H1 (cell line): ENCODE data around the gene PI4K2A. TPM values are rescaled to one million over a fixed set of nuclear protein-coding genes. Genes with fewer than 3 reads are reported as not detected.

ENCODE experiments used
- CTCF ChIA-PET: fragments of 300-600 bp; sonication (Branson Sonifier 250); formaldehyde crosslinking; loops from one replicate; lab custom pipeline; 2021; ENCODE audit not compliant: partially characterized antibody; lab: Charles Lee
- POLR2A ChIA-PET: fragments of 300-600 bp; sonication (Branson Sonifier 250); formaldehyde crosslinking; loops from one replicate; lab custom pipeline; 2021; ENCODE audit warnings: inconsistent platforms; ENCODE audit not compliant: partially characterized antibody; lab: Charles Lee
- DNase-seq, 2 experiments: peaks; one replicate each; pipeline versions ENCODE4 v3.0.0 to v3.0.0-alpha.2; 2010 to 2022; ENCODE audit warnings: low spot score in 2 of 2, low read depth in 1 of 2, mixed read lengths in 1 of 2
- FAIRE-seq: peaks from 2 replicates; lab custom pipeline; 2011; peaks lifted over from hg19 to GRCh38; lab: Jason Lieb, UNC
- H2AFZ ChIP-seq: 2 replicates; pipeline ENCODE4 v1.8.1; 2012; ENCODE audit warnings: low read length, inconsistent platforms
- H2AK5ac ChIP-seq: 2 replicates; pipeline ENCODE4 v1.6.1; 2013; ENCODE audit warnings: low read depth, low read length
- H2BK120ac ChIP-seq: replicated peaks from 2 replicates; pipeline ENCODE3; 2013; ENCODE audit warnings: low read depth, low read length, inconsistent platforms
- H2BK12ac ChIP-seq: 2 replicates; pipeline ENCODE4 v1.6.1; 2013; ENCODE audit warnings: low read depth, low read length
- H2BK15ac ChIP-seq: 2 replicates; pipeline ENCODE4 v1.6.1; 2013; ENCODE audit warnings: low read length
- H2BK20ac ChIP-seq: 2 replicates; pipeline ENCODE4 v1.6.1; 2013; ENCODE audit warnings: low read length
- H2BK5ac ChIP-seq: 2 replicates; pipeline ENCODE4 v1.6.1; 2013; ENCODE audit warnings: low read depth, low read length
- H3K14ac ChIP-seq: 2 replicates; pipeline ENCODE4 v1.6.1; 2013; ENCODE audit warnings: inconsistent platforms; ENCODE audit not compliant: insufficient read length
- H3K18ac ChIP-seq: 2 replicates; pipeline ENCODE4 v1.6.1; 2013; ENCODE audit warnings: low read length; ENCODE audit errors: extremely low read depth
- H3K23ac ChIP-seq: 2 replicates; pipeline ENCODE4 v1.6.1; 2013; ENCODE audit warnings: inconsistent platforms; ENCODE audit not compliant: insufficient read length
- H3K23me2 ChIP-seq: 2 replicates; pipeline ENCODE4 v1.6.1; 2013; ENCODE audit warnings: low read depth, low read length
- H3K27ac ChIP-seq: 2 replicates; pipeline ENCODE4 v1.6.1; 2011; ENCODE audit warnings: low read depth, low read length, inconsistent platforms
- H3K27me3 ChIP-seq, 4 experiments: replicated peaks in 1 of 4; 1 replicate in 1 of 4; 2 replicates in 3 of 4; pipeline versions ENCODE4 v1.6.1 to v1.8.1; 2011 to 2013; ENCODE audit warnings: low read length in 3 of 4, mild to moderate bottlenecking in 3 of 4, inconsistent platforms in 2 of 4, mixed read lengths in 2 of 4, moderate library complexity in 1 of 4; ENCODE audit not compliant: control insufficient read depth in 3 of 4, insufficient read depth in 3 of 4; ENCODE audit errors: extremely low read depth in 1 of 4
- H3K36me3 ChIP-seq, 4 experiments: 2 replicates each; pipeline versions ENCODE4 v1.6.1 to v1.8.1; 2011 to 2013; ENCODE audit warnings: mild to moderate bottlenecking in 4 of 4, low read length in 3 of 4, moderate library complexity in 2 of 4, control low read depth in 1 of 4, inconsistent platforms in 1 of 4; ENCODE audit not compliant: insufficient read depth in 4 of 4, control insufficient read depth in 2 of 4
- H3K4ac ChIP-seq: replicated peaks from 2 replicates; pipeline ENCODE3; 2013; ENCODE audit warnings: low read length, low read depth, mixed read lengths, inconsistent platforms; ENCODE audit not compliant: insufficient read length
- H3K4me1 ChIP-seq, 4 experiments: replicated peaks in 1 of 4; 1 replicate in 1 of 4; 2 replicates in 3 of 4; pipeline versions ENCODE4 v1.6.1 to v1.8.1; 2011 to 2013; ENCODE audit warnings: low read length in 3 of 4, inconsistent platforms in 2 of 4, mixed read lengths in 1 of 4; ENCODE audit not compliant: insufficient read depth in 4 of 4, control insufficient read depth in 3 of 4
- H3K4me2 ChIP-seq, 2 experiments: 2 replicates each; pipeline versions ENCODE4 v1.6.1 to v1.8.1; 2011 to 2013; ENCODE audit warnings: low read depth in 2 of 2, low read length in 2 of 2, control low read depth in 1 of 2, inconsistent platforms in 1 of 2, mild to moderate bottlenecking in 1 of 2; ENCODE audit not compliant: insufficient read depth in 1 of 2
- H3K4me3 ChIP-seq, 4 experiments: fragments of 200-600, 300-600 bp in 1 of 4; sonication (generic), shearing (Covaris generic), sonication (Bioruptor Twin) in 1 of 4; 2 replicates each; pipeline versions ENCODE4 v1.5.1 to v1.8.1; 2011 to 2016; ENCODE audit warnings: low read length in 4 of 4, low read depth in 3 of 4, control low read depth in 2 of 4, inconsistent platforms in 2 of 4, mild to moderate bottlenecking in 2 of 4, mixed read lengths in 1 of 4, moderate library complexity in 1 of 4; ENCODE audit not compliant: insufficient read depth in 2 of 4; ENCODE audit errors: extremely low read depth in 1 of 4
- H3K56ac ChIP-seq: replicated peaks from 2 replicates; pipeline ENCODE3; 2013; ENCODE audit warnings: low read depth, mild to moderate bottlenecking, mixed read lengths, low read length, inconsistent platforms; ENCODE audit not compliant: insufficient read length
- H3K79me1 ChIP-seq: 2 replicates; pipeline ENCODE4 v1.6.1; 2013; ENCODE audit warnings: low read depth, low read length, control low read depth
- H3K79me2 ChIP-seq, 2 experiments: 2 replicates each; pipeline versions ENCODE4 v1.6.1 to v1.8.1; 2012 to 2013; ENCODE audit warnings: low read length in 2 of 2, mild to moderate bottlenecking in 2 of 2, inconsistent platforms in 1 of 2; ENCODE audit not compliant: insufficient read depth in 2 of 2, control insufficient read depth in 1 of 2
- H3K9ac ChIP-seq, 4 experiments: replicated peaks in 1 of 4; 1 replicate in 1 of 4; 2 replicates in 3 of 4; pipeline versions ENCODE4 v1.6.1 to v1.8.1; 2011 to 2013; ENCODE audit warnings: low read depth in 3 of 4, low read length in 3 of 4, control low read depth in 2 of 4, mild to moderate bottlenecking in 2 of 4, moderate library complexity in 2 of 4, inconsistent platforms in 1 of 4; ENCODE audit errors: extremely low read depth in 1 of 4
- H3K9me3 ChIP-seq, 2 experiments: 2 replicates each; pipeline versions ENCODE4 v1.6.1 to v1.8.1; 2012 to 2013; ENCODE audit warnings: mild to moderate bottlenecking in 2 of 2, moderate library complexity in 2 of 2, control low read depth in 1 of 2, inconsistent platforms in 1 of 2, low read depth in 1 of 2, low read length in 1 of 2, mixed read lengths in 1 of 2; ENCODE audit not compliant: insufficient read depth in 2 of 2
- H4K20me1 ChIP-seq, 2 experiments: replicated peaks in 1 of 2; 2 replicates each; pipeline versions ENCODE3 to v1.8.1; 2011 to 2013; ENCODE audit warnings: inconsistent platforms in 2 of 2, low read length in 2 of 2, mild to moderate bottlenecking in 1 of 2; ENCODE audit not compliant: insufficient read depth in 2 of 2, control insufficient read depth in 1 of 2
- H4K5ac ChIP-seq: 2 replicates; pipeline ENCODE4 v1.6.1; 2013; ENCODE audit warnings: low read length, low read depth, mixed read lengths, inconsistent platforms; ENCODE audit not compliant: insufficient read length
- H4K8ac ChIP-seq: 2 replicates; pipeline ENCODE4 v1.8.0; 2013; ENCODE audit warnings: mild to moderate bottlenecking, moderate library complexity, low read length, inconsistent platforms; ENCODE audit not compliant: insufficient read depth; ENCODE audit errors: extremely low read depth
- H4K91ac ChIP-seq: replicated peaks from 2 replicates; pipeline ENCODE3; 2013; ENCODE audit warnings: low read length, mixed read lengths, inconsistent platforms; ENCODE audit not compliant: insufficient read length
- BRCA1 ChIP-seq: IDR thresholded peaks from 2 replicates; pipeline ENCODE4 v1.6.1; 2012; ENCODE audit warnings: low read depth, low read length, improper control_type of control experiment
- CBX8 ChIP-seq: fragments of 300-800, 300-1000 bp; sonication (generic); IDR thresholded peaks from 2 replicates; pipeline ENCODE4 v1.7.1; 2016; ENCODE audit warnings: low read depth, low read length, borderline replicate concordance
- CEBPB ChIP-seq: IDR thresholded peaks from 2 replicates; pipeline ENCODE4 v1.6.1; 2012; ENCODE audit warnings: low read depth, low read length
- CHD1 ChIP-seq: IDR thresholded peaks from 2 replicates; pipeline ENCODE4 v1.6.1; 2012; ENCODE audit warnings: low read depth, low read length, improper control_type of control experiment
- POLR2AphosphoS5 ChIP-seq: IDR thresholded peaks from 2 replicates; pipeline ENCODE4 v1.6.1; 2011; ENCODE audit warnings: low read depth, low read length
- RXRA ChIP-seq: IDR thresholded peaks from 2 replicates; pipeline ENCODE4 v1.6.1; 2011; ENCODE audit warnings: low read depth, mild to moderate bottlenecking, low read length, moderate library complexity; ENCODE audit not compliant: insufficient read depth
- SIRT6 ChIP-seq: IDR thresholded peaks from one replicate; pipeline ENCODE4 v1.7.1; 2012; ENCODE audit warnings: low read length, inconsistent platforms
- SP1 ChIP-seq: IDR thresholded peaks from 2 replicates; pipeline ENCODE4 v1.6.1; 2011; ENCODE audit warnings: low read depth, low read length
- SP4 ChIP-seq: IDR thresholded peaks from 2 replicates; pipeline ENCODE4 v1.6.1; 2012; ENCODE audit warnings: low read length, inconsistent platforms
- SUZ12 ChIP-seq: fragments of 200-600 bp; sonication (generic); IDR thresholded peaks from 2 replicates; pipeline ENCODE4 v1.6.1; 2012; ENCODE audit warnings: mild to moderate bottlenecking, inconsistent platforms, low read length, moderate library complexity, mixed read lengths
- YY1 ChIP-seq: IDR thresholded peaks from 2 replicates; pipeline ENCODE4 v1.6.1; 2011; ENCODE audit warnings: low read depth, mild to moderate bottlenecking, low read length
- WGBS, 2 experiments: shearing (Covaris generic) in 1 of 2; methylation state at CpG; one replicate each; pipeline versions ENCODE4 v1.1.6 to v1.1.7; 2013 to 2015; ENCODE audit warnings: low lambda C conversion rate in 2 of 2, mixed read lengths in 2 of 2, inconsistent platforms in 1 of 2, low coverage in 1 of 2, missing lambda C conversion rate in 1 of 2; ENCODE audit not compliant: insufficient replicate concordance in 2 of 2, insufficient coverage in 1 of 2, insufficient read length in 1 of 2; ENCODE audit errors: extremely low coverage in 1 of 2, missing lambda C conversion rate in 1 of 2; 5-methylcytosine and 5-hydroxymethylcytosine counted together
- polyA plus RNA-seq, 7 experiments: library from polyadenylated mRNA; depleted of rRNA in 3 of 7; stranded (reverse) in 5 of 7; unstranded in 2 of 7; fragments of >200 nt in 5 of 7; fragments of 200-250 nt in 2 of 7; gene quantifications; 1 replicate in 5 of 7; 2 replicates in 1 of 7; 4 replicates in 1 of 7; pipeline versions ENCODE4 v1.2.1 to v1.2.3, GENCODE V29; 2011 to 2013; ENCODE audit warnings: missing spikeins in 2 of 7, mixed read lengths in 2 of 7
- total RNA-seq: library from RNA; stranded (reverse); fragmentation: NEBNext Ultra II Directional; extraction: Animal tissue kit (Norgen Biotek cat#: 25700); gene quantifications from 2 replicates; pipeline ENCODE4 v1.2.1, GENCODE V29; 2021
- TF ChIP-seq, protein P1 (sequence below): IDR thresholded peaks from 2 replicates; pipeline ENCODE4 v1.6.1; 2012; ENCODE audit warnings: inconsistent platforms

PI4K2A gene
- total and polyA plus RNA-seq, 2 of the 8 experiments (the other 6 are each of a cell fraction or from before 2014, with no cell fraction given) = 20.7 to 21.9 TPM

DNA sequence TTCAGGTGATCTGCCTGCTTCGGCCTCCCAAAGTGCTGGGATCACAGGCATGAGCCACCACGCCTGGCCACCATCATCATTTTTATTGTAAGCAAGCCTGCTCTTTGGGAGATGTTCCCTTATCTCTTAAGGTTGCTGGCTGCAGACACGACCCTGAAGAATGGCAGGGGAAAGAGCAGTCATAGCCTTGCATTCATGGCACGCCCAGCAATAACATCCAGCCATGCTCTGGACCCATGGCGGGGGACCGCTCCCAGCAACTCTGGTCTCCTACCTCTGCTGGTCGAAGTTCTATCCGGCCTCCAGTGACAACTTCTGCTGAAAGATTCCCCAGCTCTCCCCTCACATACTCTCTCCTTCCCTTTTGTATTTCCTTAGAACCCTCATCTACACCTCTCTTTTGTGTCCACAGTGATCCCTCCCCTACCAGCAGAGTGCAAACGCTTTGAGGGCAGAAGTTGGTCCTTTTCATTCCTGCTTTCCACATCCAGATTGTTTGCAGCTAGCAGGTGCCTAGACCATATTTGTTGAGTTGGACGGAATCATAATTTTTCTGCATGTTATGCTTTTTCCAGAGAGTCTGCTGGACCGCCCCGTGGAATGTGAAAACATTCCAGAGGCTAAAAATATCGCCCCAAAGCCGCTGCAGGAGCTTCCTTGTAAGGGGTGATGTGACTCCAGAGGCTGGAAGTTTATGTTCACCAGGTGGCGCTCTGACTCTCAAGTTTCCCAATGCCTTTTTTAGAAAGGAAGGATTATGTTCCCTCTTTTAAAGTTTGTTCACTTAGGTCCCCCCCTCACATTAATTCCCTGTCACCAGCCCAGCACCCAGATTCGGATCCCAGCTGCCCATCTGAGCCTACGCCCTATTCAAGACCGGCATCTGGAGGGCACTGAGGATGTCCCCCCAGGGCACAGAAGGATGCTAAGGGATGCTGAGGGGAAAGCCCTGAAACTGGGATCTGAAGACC lies 68.8 kb downstream of the PI4K2A start:
- H3K4me1 ChIP-seq = peaks cover 4 to 8% (median 6%) of the 10 kb centered on the region in 4 experiments; a peak in 6 of 7 replicates
- H2BK15ac ChIP-seq = no peak overlapping the region
- H3K4me2 ChIP-seq = peak overlapping the region; percentile 24 to 25; a peak in 2 of 4 replicates
- no peaks in the 10 kb centered on the region for H3K9me3 ChIP-seq
- POLR2A ChIA-PET = interaction anchor here (0.6 to 12.5 kb wide), 8 partner anchors 8 to 29 kb away, joined by 3 to 234 read pairs (median 3); partner anchors contain the start of genes AVPI1 and ZFYVE27
- H2BK5ac ChIP-seq = no peak overlapping the region
- no peak overlapping the region for H3K23ac ChIP-seq
- no peak overlapping the region for H2AK5ac ChIP-seq
- no peak overlapping the region for H3K14ac ChIP-seq
- no peaks in the 10 kb centered on the region for H3K79me1 ChIP-seq
- DNase-seq = peak in 1 of 2 experiments; percentile 84
- no peak overlapping the region for H4K8ac ChIP-seq
- H4K20me1 ChIP-seq = no peaks in the 10 kb centered on the region
- H2AFZ ChIP-seq = peak overlapping the region; percentile 84
- H4K5ac ChIP-seq = no peak overlapping the region
- CTCF ChIA-PET = interaction anchor here (0.5 to 20.9 kb wide), 17 partner anchors 7 to 1243 kb away, joined by 3 to 773 read pairs (median 11); partner anchors contain the start of genes AVPI1, MARVELD1 and ZFYVE27
- no peak overlapping the region for H2BK12ac ChIP-seq
- no peak overlapping the region for H3K27ac ChIP-seq
- no peak overlapping the region for H2BK20ac ChIP-seq
- peak; percentile 74 for FAIRE-seq
- H3K36me3 ChIP-seq = no peaks in the 10 kb centered on the region
- no peak overlapping the region for H3K9ac ChIP-seq
- no peak overlapping the region for H4K91ac ChIP-seq
- H3K4ac ChIP-seq = no peak overlapping the region
- no peak overlapping the region for H2BK120ac ChIP-seq
- no peak overlapping the region for H3K56ac ChIP-seq
- H3K27me3 ChIP-seq = no peaks in the 10 kb centered on the region
- H3K23me2 ChIP-seq = peaks cover 12% of the 10 kb centered on the region
- no peak overlapping the region; a peak in 1 of 8 replicates for H3K4me3 ChIP-seq
- WGBS, 2 experiments = 48% methylated on average over 18 of the region's 18 CpGs; no CpG with 5 or more reads in 1 of the 2 experiments
- H3K79me2 ChIP-seq = no peaks in the 10 kb centered on the region
- H3K18ac ChIP-seq = no peak overlapping the region
- TF ChIP-seq SIRT6 = no peak
- TF ChIP-seq CEBPB = 0 out of 2 replicates have a peak, but pooled peaks have one; percentile 23
- no peak for TF ChIP-seq RXRA
- TF ChIP-seq SP1 = peak; percentile 17; the same call in 1 of the 2 replicates
- no peak for TF ChIP-seq SUZ12
- TF ChIP-seq, protein P1, sequence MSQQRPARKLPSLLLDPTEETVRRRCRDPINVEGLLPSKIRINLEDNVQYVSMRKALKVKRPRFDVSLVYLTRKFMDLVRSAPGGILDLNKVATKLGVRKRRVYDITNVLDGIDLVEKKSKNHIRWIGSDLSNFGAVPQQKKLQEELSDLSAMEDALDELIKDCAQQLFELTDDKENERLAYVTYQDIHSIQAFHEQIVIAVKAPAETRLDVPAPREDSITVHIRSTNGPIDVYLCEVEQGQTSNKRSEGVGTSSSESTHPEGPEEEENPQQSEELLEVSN = 0 out of 2 replicates have a peak, but pooled peaks have one; percentile 19
- no peak for TF ChIP-seq BRCA1
- TF ChIP-seq CHD1 = no peak
- TF ChIP-seq YY1 = no peak
- no peak for TF ChIP-seq POLR2AphosphoS5
- TF ChIP-seq SP4 = no peak
- no peak for TF ChIP-seq CBX8
